Activated CD8-positive, alpha-beta memory T cell treated with anti-CD3 and anti-CD28 coated beads for 1 hour (primary cell): Measurements from ENCODE around the gene PDPK1.

ENCODE experiments used
- DNase-seq, 2 donors: peaks; one replicate each; pipeline ENCODE4 v3.0.0-alpha.2; 2020; ENCODE audit warnings: low read depth in 1 of 2; ENCODE audit errors: extremely low read depth in 1 of 2

PDPK1 gene

GRCh38 chr16:2507052-2507659, 30.7 kb upstream of the PDPK1 start:
- DNase-seq = no peak

GRCh38 chr16:2507665-2508064, 30.2 kb upstream of the PDPK1 start:
- DNase-seq = no peak

- DNase-seq = no peak
Observed at GRCh38 chr16:2508722-2509400, 29.0 kb upstream of the PDPK1 start.

GRCh38 chr16:2511128-2511800, 26.6 kb upstream of the PDPK1 start:
- no peak for DNase-seq

- DNase-seq = no peak
Observed at GRCh38 chr16:2511996-2512734, 25.7 kb upstream of the PDPK1 start.

GRCh38 chr16:2512735-2513404, 25.0 kb upstream of the PDPK1 start:
- no peak for DNase-seq

GRCh38 chr16:2513405-2514332, 24.2 kb upstream of the PDPK1 start, which contains the start of gene ATP6V0C:
TSS of gene ATP6V0C (plus strand) at chr16:2513952. CDS start at chr16:2514104, 152 bp downstream.
- DNase-seq = peak; percentile 76 to 87

- no peak for DNase-seq
Observed at GRCh38 chr16:2514333-2515179, 23.3 kb upstream of the PDPK1 start.

GRCh38 chr16:2515180-2515851, 22.5 kb upstream of the PDPK1 start:
- no peak for DNase-seq

GRCh38 chr16:2516391-2517240, 21.2 kb upstream of the PDPK1 start:
- no peak for DNase-seq

- no peak for DNase-seq
Observed at GRCh38 chr16:2517954-2518605, 19.7 kb upstream of the PDPK1 start.

GRCh38 chr16:2518823-2519710, 18.8 kb upstream of the PDPK1 start:
- no peak for DNase-seq

- DNase-seq = no peak
Observed at GRCh38 chr16:2519711-2520080, 18.1 kb upstream of the PDPK1 start.

- peak; percentile 66 to 87 for DNase-seq
Observed at GRCh38 chr16:2520097-2520783, 17.6 kb upstream of the PDPK1 start, which contains the start of gene AMDHD2. TSS of gene AMDHD2 (plus strand) at chr16:2520371. CDS start at chr16:2520459, 88 bp downstream.
